ENCODE measurements around the gene RTRAF. TPM values are rescaled to one million over a fixed set of nuclear protein-coding genes. Genes with fewer than 3 reads are reported as not detected.

Gene RTRAF
- 72.9 and 112 TPM in 2 replicates for total RNA-seq (2014; rRNA removed; shearing (Covaris generic))

DNA sequence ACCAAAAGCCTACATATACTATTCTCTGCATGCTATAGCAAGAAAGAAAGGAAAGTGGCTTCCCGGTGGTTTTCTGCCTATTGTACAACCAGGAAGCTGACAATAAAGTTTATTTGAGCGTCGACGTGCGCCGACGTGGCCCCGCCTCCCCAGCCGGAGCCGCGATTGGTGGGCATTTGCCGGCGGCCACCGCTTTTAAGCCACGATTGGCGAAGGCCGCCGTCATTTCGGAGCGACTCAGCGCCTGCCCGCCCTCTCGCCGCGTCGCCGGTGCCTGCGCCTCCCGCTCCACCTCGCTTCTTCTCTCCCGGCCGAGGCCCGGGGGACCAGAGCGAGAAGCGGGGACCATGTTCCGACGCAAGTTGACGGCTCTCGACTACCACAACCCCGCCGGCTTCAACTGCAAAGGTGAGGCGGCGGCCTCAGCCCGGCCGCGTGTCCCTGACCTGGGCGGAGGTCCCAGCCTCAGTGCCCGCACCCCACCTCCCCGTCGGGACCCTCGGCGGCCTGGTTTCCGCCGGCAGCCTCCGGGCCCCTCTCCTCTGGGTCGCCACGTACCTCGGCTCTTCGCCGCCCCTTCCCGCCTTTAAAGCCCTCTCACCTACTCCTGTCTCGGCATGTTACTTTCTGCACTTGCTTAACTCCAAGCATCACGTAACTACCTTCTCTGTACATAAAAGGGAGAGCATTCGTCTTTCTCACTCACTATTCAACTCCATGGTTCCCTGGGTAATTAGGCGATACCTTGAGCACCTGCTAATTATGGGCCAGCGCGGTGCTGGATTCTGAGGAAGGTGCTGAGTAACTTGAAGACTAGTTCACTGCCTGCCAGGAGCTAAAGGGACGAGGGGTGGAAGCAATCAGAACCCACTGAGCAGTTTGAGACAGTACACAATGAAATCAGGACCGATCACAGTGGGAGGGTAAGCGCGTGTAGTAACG, at the start of gene RTRAF:
Gene RTRAF (plus strand): TSS at position 254 of the 942 bp plus-strand sequence. CDS start 94 bp downstream, at position 348.
- DNase-seq (ENCODE audit: low spot score) = peak; percentile 78

- DNase-seq (ENCODE audit: low spot score) = no peak
Measured at GRCh38 chr14:51939755-51940301, 49.5 kb upstream of the RTRAF start.

- no peak for DNase-seq (ENCODE audit: low spot score)
Measured at GRCh38 chr14:51942971-51943370, 46.4 kb upstream of the RTRAF start.

- no peak for DNase-seq (ENCODE audit: low spot score)
Measured at GRCh38 chr14:51950007-51950406, 39.3 kb upstream of the RTRAF start.

GRCh38 chr14:51951656-51952055, 37.7 kb upstream of the RTRAF start:
- DNase-seq (ENCODE audit: low spot score) = no peak

DNA sequence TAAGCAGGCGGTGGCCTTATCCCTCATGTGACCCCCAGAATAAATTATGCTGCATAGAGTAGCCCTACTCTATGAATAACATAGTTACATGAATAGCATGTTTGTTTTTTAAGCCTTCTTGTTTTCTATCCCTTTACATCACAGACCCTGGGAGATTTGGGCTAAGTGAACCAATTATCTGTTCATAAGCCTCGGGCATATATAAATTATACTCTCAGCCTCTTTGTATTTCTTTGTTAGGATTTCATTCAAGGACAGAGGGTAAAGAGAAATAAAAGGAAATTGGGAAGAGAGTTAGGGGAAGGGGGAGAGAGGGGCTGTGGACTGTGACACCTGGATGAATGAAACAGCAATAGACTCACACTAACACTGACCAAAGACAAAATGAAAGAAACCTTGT, 35.3 kb upstream of the RTRAF start:
- no peak for DNase-seq (ENCODE audit: low spot score)

- no peak for DNase-seq (ENCODE audit: low spot score)
Measured at GRCh38 chr14:51954657-51955056, 34.7 kb upstream of the RTRAF start.

- DNase-seq (ENCODE audit: low spot score) = no peak
Measured at GRCh38 chr14:51957950-51958349, 31.4 kb upstream of the RTRAF start.

DNA sequence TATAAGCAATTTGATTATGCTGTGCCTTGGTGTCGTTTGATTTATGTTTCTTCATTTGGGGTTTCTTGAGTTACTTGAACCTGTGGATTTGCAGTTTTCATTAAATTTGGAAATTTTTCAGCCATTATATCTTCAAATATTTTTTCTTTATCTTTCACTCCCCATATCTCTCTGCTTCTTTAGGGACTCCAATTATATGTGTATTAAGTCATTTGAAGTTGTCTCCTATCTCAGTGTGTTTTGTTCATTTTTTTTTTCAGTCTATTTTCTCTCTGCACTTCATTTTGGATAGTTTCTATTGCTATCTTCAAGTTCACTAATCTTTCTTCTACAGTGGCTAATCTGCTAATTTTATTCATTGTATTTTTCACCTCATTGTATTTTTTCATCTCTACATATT, 29.4 kb upstream of the RTRAF start:
- DNase-seq (ENCODE audit: low spot score) = no peak

GRCh38 chr14:51960866-51961265, 28.5 kb upstream of the RTRAF start:
- DNase-seq (ENCODE audit: low spot score) = no peak

- DNase-seq (ENCODE audit: low spot score) = no peak
Measured at GRCh38 chr14:51962711-51963110, 26.6 kb upstream of the RTRAF start.

DNA sequence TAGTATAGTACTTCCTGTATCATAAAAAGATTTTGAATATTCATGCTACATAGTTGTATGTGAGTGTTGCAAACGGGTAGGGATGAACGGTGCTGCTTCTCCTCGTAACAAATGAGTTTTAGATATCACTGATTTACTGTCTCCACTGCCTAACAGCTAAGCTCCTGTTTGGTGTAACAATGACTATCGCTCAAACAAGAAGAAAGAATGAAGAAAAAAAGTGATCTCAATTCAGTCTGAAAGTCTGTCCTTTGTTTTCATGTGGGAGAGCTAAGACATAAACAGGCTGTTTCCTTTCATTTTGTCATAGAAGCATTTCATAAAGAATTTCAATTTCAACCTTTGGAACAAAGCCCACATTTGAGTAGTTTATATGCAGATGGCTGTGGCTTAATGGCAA, 26.1 kb upstream of the RTRAF start:
- DNase-seq (ENCODE audit: low spot score) = no peak

GRCh38 chr14:51967521-51967920, 21.8 kb upstream of the RTRAF start:
- no peak for DNase-seq (ENCODE audit: low spot score)

DNA sequence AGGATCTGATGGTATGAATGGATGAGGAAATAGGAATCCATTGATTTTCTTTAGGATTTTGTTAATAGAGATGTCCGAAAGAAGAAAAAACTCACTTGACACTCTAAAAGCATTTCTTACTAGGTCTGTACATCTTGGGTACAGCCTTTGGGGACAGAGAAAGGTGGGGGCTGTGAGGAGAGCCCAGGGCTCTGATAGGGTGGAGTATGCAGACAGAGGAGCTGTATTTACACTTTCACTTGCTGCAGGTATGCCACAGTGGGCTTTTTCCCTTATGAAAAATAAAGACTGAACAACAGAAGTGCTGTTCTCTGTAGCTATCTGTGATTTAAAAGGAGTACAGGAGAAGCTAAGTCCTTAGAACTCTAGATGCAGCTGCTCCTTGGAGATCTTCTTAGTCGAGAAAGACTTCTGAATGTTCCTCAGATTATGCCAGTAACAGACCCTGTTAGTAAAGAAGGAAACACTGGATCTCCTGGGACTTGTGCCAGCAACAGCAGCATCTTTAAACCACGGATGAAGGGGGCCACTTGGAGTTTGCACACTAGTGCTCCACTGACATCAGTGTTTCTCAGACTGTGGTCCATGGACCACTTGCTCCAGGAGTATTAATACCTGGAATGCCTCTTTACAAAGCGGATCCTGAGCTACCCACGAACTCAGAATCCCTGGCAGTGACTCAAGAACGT, 19.4 kb upstream of the RTRAF start:
- DNase-seq (ENCODE audit: low spot score) = no peak

- DNase-seq (ENCODE audit: low spot score) = no peak
Measured at GRCh38 chr14:51972566-51972965, 16.8 kb upstream of the RTRAF start.

GRCh38 chr14:51977075-51977474, 12.3 kb upstream of the RTRAF start:
- DNase-seq (ENCODE audit: low spot score) = no peak

GRCh38 chr14:51978681-51979085, 10.7 kb upstream of the RTRAF start:
- DNase-seq (ENCODE audit: low spot score) = no peak

DNA sequence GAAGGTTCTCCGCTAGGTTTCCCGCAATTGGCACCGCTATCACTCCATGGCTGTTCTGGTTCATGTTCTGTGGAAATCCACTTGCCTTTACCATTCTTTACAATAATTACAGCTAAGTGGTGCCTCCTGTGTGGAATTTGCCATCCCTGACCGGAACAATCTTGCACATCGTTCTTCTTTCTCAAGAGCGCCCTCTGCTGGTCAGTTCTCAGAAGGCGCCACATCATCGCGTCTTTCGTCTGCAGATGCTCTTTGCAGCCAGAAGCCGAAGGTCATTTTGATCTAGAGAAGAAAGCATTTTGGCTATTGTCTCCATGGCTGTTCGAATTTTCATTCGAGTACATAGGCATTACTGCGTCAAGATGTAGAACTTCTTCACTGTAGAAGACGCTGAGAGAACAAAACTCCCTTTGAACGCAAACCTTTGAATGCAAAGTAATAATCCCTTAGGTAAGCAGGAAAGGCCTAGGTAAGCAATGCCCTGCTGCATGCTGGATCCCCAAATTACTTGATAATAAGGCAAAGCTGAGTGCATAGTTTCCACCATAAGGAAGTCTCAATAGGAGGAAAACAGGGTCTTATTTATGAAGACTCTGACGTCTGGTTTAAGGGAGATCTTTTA, 10.1 kb upstream of the RTRAF start:
- peak; percentile 78 for DNase-seq (ENCODE audit: low spot score)

DNA sequence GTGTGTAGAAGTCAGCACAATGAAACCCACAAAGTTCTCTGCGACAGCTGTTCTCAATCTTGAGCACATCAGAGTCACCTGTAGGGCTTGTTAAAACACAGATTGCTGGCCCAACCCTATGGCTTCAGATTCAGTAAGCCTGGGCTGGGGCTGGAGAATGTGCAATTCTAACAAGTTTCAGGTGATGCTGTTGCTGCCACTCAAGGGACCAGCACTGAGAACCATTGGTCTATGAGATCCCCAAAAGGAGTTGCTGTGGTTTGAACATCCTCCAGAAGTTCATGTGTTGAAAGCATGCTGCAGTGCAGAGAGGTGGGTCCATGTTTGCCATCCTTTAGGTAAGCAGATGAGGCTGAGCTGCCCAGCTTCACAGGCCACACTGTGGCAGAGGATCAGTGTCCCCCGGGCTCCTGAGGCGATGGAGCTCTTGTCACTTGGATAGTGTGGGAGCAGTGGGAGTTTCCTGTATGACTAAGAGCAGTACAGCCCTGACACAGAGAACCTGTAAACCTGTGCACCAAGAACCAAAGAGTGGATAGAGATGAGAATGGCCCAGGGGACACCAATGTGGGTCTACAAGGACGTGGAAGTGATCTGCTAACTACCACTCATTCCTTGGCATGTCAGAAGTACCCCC, 8.0 kb upstream of the RTRAF start:
- no peak for DNase-seq (ENCODE audit: low spot score)

- no peak for DNase-seq (ENCODE audit: low spot score)
Measured at GRCh38 chr14:51988221-51988620, 1.1 kb upstream of the RTRAF start.

- DNase-seq (ENCODE audit: low spot score) = no peak
Measured at GRCh38 chr14:51990488-51990887, 1.1 kb downstream of the RTRAF start.

All from HT-29 (cell line).